Small intestine (tissue), 16 donors: ENCODE measurements around the gene ESRRA. TPM values are rescaled to one million over a fixed set of nuclear protein-coding genes. Genes with fewer than 3 reads are reported as not detected.

Experiments
- DNase-seq, 2 donors: peaks; one replicate each; pipeline versions ENCODE4 v3.0.0 to v3.0.0-alpha.2; 2013
- FAIRE-seq: peaks from 2 replicates; lab custom pipeline; 2012; peaks lifted over from hg19 to GRCh38; lab: Jason Lieb, UNC
- H3K27ac ChIP-seq, 3 donors: one replicate each; pipeline ENCODE4 v1.5.1; 2013; ENCODE audit warnings: low read length in 2 of 3, mild to moderate bottlenecking in 2 of 3, control low read depth in 1 of 3, inconsistent platforms in 1 of 3, low read depth in 1 of 3, moderate library complexity in 1 of 3
- H3K27me3 ChIP-seq, 3 donors: one replicate each; pipeline ENCODE4 v1.6.1; 2013; ENCODE audit warnings: low read length in 3 of 3, inconsistent platforms in 1 of 3; ENCODE audit not compliant: control insufficient read depth in 3 of 3, insufficient read depth in 3 of 3
- H3K36me3 ChIP-seq, 3 donors: one replicate each; pipeline ENCODE4 v1.6.1; 2013; ENCODE audit warnings: low read length in 3 of 3, inconsistent platforms in 1 of 3, low read depth in 1 of 3, mild to moderate bottlenecking in 1 of 3, moderate library complexity in 1 of 3; ENCODE audit not compliant: control insufficient read depth in 3 of 3, insufficient read depth in 2 of 3
- H3K4me1 ChIP-seq, 3 donors: one replicate each; pipeline ENCODE4 v1.6.1; 2013; ENCODE audit warnings: low read length in 2 of 3, inconsistent platforms in 1 of 3, low read depth in 1 of 3, mild to moderate bottlenecking in 1 of 3, moderate library complexity in 1 of 3; ENCODE audit not compliant: control insufficient read depth in 3 of 3, insufficient read depth in 2 of 3
- H3K4me3 ChIP-seq, 3 donors: one replicate each; pipeline ENCODE4 v1.5.1; 2013; ENCODE audit warnings: low read length in 3 of 3, control low read depth in 1 of 3, inconsistent platforms in 1 of 3, low read depth in 1 of 3, mild to moderate bottlenecking in 1 of 3, moderate library complexity in 1 of 3
- H3K9me3 ChIP-seq, 2 donors: one replicate each; pipeline ENCODE4 v1.6.1; 2013; ENCODE audit warnings: low read depth in 1 of 2, low read length in 1 of 2; ENCODE audit not compliant: control insufficient read depth in 2 of 2, insufficient read depth in 1 of 2
- WGBS, 3 donors: extraction: QIAGEN DNeasy Blood & Tissue Kit; methylation state at CpG; one replicate each; pipeline ENCODE4 v1.1.7; 2013; 5-methylcytosine and 5-hydroxymethylcytosine counted together
- long read RNA-seq, 10 donors: transcript quantifications; one replicate each; lab custom pipeline, GENCODE V29; 2026
- polyA plus RNA-seq, 4 donors: library from polyadenylated mRNA; stranded (reverse) in 3 of 4; unstranded in 1 of 4; fragments of 200-250 nt in 3 of 4; fragments of 120-200 nt in 1 of 4; gene quantifications; one replicate each; pipeline versions ENCODE4 v1.2.1 to v1.2.3, GENCODE V29; 2013
- donor health status: healthy with polysubstance abuse.
- donor health status: control.
- donor health status: control.
- donor health status: Bipolar disorder and iron deficiency.
- donor health status: healthy.

Gene ESRRA
- 100 to 1,000 TPM in 3 of 4 donors, 10 to 100 TPM in 1; 85.1 to 417 (median 298) TPM for polyA plus RNA-seq
- long read RNA-seq, donor 1, transcript ESRRA-201 (7 exons, 2,215 nt): major isoform, 21 of 570 reads
- long read RNA-seq, donor 1, partial matches to known transcripts: 541 of 570 reads
- long read RNA-seq, donor 1, other reads (novel, unspliced or antisense): 5 of 570 reads
- long read RNA-seq, donor 2, transcript ESRRA-201 (7 exons, 2,215 nt): major isoform, 18 of 25 reads
- long read RNA-seq, donor 2, partial matches to known transcripts: 6 of 25 reads
- long read RNA-seq, donor 2, other reads (novel, unspliced or antisense): 0 of 25 reads
- long read RNA-seq, donor 3, partial matches to known transcripts: 12 of 16 reads
- long read RNA-seq, donor 3, other reads (novel, unspliced or antisense): 0 of 16 reads
- long read RNA-seq, donor 4, partial matches to known transcripts: 0 of 7 reads
- long read RNA-seq, donor 4, other reads (novel, unspliced or antisense): 7 of 7 reads
- long read RNA-seq, donor 5, transcript ESRRA-201 (7 exons, 2,215 nt): major isoform, 5 of 139 reads
- long read RNA-seq, donor 5, partial matches to known transcripts: 133 of 139 reads
- long read RNA-seq, donor 5, other reads (novel, unspliced or antisense): 0 of 139 reads
- long read RNA-seq, donor 6, transcript ESRRA-201 (7 exons, 2,215 nt): major isoform, 17 of 283 reads
- long read RNA-seq, donor 6, partial matches to known transcripts: 20 of 283 reads
- long read RNA-seq, donor 6, other reads (novel, unspliced or antisense): 244 of 283 reads
- long read RNA-seq, donor 7: 0 reads
- long read RNA-seq, donor 8, partial matches to known transcripts: 38 of 40 reads
- long read RNA-seq, donor 8, other reads (novel, unspliced or antisense): 0 of 40 reads
- long read RNA-seq, donor 9, partial matches to known transcripts: 0 of 5 reads
- long read RNA-seq, donor 9, other reads (novel, unspliced or antisense): 0 of 5 reads
- long read RNA-seq, donor 10, transcript ESRRA-201 (7 exons, 2,215 nt): major isoform, 9 of 348 reads
- long read RNA-seq, donor 10, partial matches to known transcripts: 338 of 348 reads
- long read RNA-seq, donor 10, other reads (novel, unspliced or antisense): 0 of 348 reads

GRCh38 chr11:64305075-64305690 lies at the start of gene ESRRA:
TSS of gene ESRRA (plus strand) at chr11:64305524. CDS start at chr11:64307180, 1,656 bp downstream.
- WGBS, 3 donors: 0 to 2% (median 1%) methylated on average over 48 to 81 of the region's 81 CpGs
- FAIRE-seq (no peak), DNase-seq (peak; percentile 99 to 100)
- Histone ChIP-seq H3K27me3 (peaks cover 0 to 20% (median 0%) of the 10 kb centered on the region in 3 donors), H3K9me3 (no peaks in the 10 kb centered on the region), H3K27ac (peak within 1 kb of the TSS; percentile 97 to 98 (median 98)), H3K4me1 (peaks cover 0 to 35% (median 2%) of the 10 kb centered on the region in 3 donors), H3K4me3 (peak within 1 kb of the TSS; percentile 50 to 93 (median 79)), H3K36me3 (peaks cover 0 to 25% (median 0%) of the 10 kb centered on the region in 3 donors)

- no peak overlapping the region for H3K4me3 ChIP-seq
- peaks cover 0 to 5% (median 0%) of the 10 kb centered on the region in 3 donors for H3K4me1 ChIP-seq
- no peaks in the 10 kb centered on the region for H3K27me3 ChIP-seq
- no peaks in the 10 kb centered on the region for H3K9me3 ChIP-seq
- FAIRE-seq (no peak), DNase-seq (no peak)
- H3K27ac ChIP-seq: no peak overlapping the region
- peaks cover 13 to 84% (median 45%) of the 10 kb centered on the region in 3 donors for H3K36me3 ChIP-seq
- 85 to 87% (median 86%) methylated on average over 15 of the region's 15 CpGs for WGBS, 3 donors
Measured at GRCh38 chr11:64256300-64256699, 49.0 kb upstream of the ESRRA start.

- peaks cover 28 to 98% (median 61%) of the 10 kb centered on the region in 3 donors for H3K36me3 ChIP-seq
- DNase-seq (no peak), FAIRE-seq (no peak)
- H3K27me3 ChIP-seq: no peaks in the 10 kb centered on the region
- H3K27ac ChIP-seq: no peak overlapping the region
- H3K9me3 ChIP-seq: no peaks in the 10 kb centered on the region
- H3K4me1 ChIP-seq: peaks cover 0 to under 1% (median 0%) of the 10 kb centered on the region in 3 donors
- no peak overlapping the region for H3K4me3 ChIP-seq
- 90 to 92% (median 91%) methylated on average over 20 to 24 of the region's 24 CpGs for WGBS, 3 donors
Measured at GRCh38 chr11:64258356-64258755, 47.0 kb upstream of the ESRRA start.

- 91 to 92% (median 91%) methylated on average over 29 to 32 of the region's 32 CpGs for WGBS, 3 donors
- Histone ChIP-seq H3K36me3 (peaks cover 32 to 98% (median 66%) of the 10 kb centered on the region in 3 donors), H3K4me3 (no peak overlapping the region), H3K27ac (no peak overlapping the region), H3K27me3 (no peaks in the 10 kb centered on the region), H3K4me1 (no peaks in the 10 kb centered on the region), H3K9me3 (no peaks in the 10 kb centered on the region)
- DNase-seq (no peak), FAIRE-seq (no peak)
Measured at GRCh38 chr11:64258946-64259532, 46.3 kb upstream of the ESRRA start.

- Histone ChIP-seq H3K27me3 (no peaks in the 10 kb centered on the region), H3K27ac (no peak overlapping the region), H3K4me1 (no peaks in the 10 kb centered on the region), H3K9me3 (no peaks in the 10 kb centered on the region), H3K36me3 (peaks cover 32 to 98% (median 67%) of the 10 kb centered on the region in 3 donors), H3K4me3 (no peak overlapping the region)
- DNase-seq (no peak), FAIRE-seq (no peak)
- 64 to 74% (median 64%) methylated on average over 4 of the region's 4 CpGs for WGBS, 3 donors
Measured at GRCh38 chr11:64259533-64260067, 45.7 kb upstream of the ESRRA start.

- H3K9me3 ChIP-seq: no peaks in the 10 kb centered on the region
- 85 to 89% (median 86%) methylated on average over 6 of the region's 6 CpGs for WGBS, 3 donors
- H3K4me3 ChIP-seq: no peak overlapping the region
- no peak overlapping the region for H3K27ac ChIP-seq
- H3K36me3 ChIP-seq: peaks cover 30 to 97% (median 66%) of the 10 kb centered on the region in 3 donors
- FAIRE-seq (no peak), DNase-seq (no peak)
- H3K27me3 ChIP-seq: no peaks in the 10 kb centered on the region
- H3K4me1 ChIP-seq: no peaks in the 10 kb centered on the region
Measured at GRCh38 chr11:64260147-64260708, 45.1 kb upstream of the ESRRA start.

GRCh38 chr11:64261556-64262080 lies 43.7 kb upstream of the ESRRA start:
- Histone ChIP-seq H3K27me3 (no peaks in the 10 kb centered on the region), H3K4me1 (no peaks in the 10 kb centered on the region), H3K9me3 (no peaks in the 10 kb centered on the region), H3K36me3 (peaks cover 29 to 97% (median 68%) of the 10 kb centered on the region in 3 donors), H3K27ac (no peak overlapping the region), H3K4me3 (no peak overlapping the region)
- DNase-seq (no peak), FAIRE-seq (no peak)
- WGBS, 3 donors: 89 to 94% (median 92%) methylated on average over 17 to 18 of the region's 18 CpGs
